ENCODE results near the gene SLC2A2.

DNA sequence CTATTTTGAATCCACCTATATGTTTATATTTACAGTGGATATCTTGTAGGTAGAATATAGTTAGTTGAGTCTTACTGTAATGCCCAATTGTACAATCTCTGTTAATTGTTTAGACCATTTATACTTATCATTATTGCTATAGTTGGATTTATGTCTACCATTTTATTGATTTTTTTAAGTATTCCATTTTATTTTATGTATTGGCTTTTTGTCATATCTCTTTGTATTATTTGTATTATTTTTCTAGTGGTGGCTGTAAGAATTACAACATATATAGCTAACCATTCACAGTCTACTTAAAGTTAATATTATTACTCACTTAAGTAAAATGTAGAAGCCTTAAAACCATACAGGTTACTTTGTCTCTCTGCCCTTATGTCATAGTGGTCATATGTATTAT, 46.1 kb downstream of the SLC2A2 start:
- TF ChIP-seq, protein P1, sequence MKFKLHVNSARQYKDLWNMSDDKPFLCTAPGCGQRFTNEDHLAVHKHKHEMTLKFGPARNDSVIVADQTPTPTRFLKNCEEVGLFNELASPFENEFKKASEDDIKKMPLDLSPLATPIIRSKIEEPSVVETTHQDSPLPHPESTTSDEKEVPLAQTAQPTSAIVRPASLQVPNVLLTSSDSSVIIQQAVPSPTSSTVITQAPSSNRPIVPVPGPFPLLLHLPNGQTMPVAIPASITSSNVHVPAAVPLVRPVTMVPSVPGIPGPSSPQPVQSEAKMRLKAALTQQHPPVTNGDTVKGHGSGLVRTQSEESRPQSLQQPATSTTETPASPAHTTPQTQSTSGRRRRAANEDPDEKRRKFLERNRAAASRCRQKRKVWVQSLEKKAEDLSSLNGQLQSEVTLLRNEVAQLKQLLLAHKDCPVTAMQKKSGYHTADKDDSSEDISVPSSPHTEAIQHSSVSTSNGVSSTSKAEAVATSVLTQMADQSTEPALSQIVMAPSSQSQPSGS (CRISPR knock-in tag; IDR thresholded peaks at IDR 0.05; ENCODE audit: borderline replicate concordance, low read depth): no peak
- TF ChIP-seq, protein P2, sequence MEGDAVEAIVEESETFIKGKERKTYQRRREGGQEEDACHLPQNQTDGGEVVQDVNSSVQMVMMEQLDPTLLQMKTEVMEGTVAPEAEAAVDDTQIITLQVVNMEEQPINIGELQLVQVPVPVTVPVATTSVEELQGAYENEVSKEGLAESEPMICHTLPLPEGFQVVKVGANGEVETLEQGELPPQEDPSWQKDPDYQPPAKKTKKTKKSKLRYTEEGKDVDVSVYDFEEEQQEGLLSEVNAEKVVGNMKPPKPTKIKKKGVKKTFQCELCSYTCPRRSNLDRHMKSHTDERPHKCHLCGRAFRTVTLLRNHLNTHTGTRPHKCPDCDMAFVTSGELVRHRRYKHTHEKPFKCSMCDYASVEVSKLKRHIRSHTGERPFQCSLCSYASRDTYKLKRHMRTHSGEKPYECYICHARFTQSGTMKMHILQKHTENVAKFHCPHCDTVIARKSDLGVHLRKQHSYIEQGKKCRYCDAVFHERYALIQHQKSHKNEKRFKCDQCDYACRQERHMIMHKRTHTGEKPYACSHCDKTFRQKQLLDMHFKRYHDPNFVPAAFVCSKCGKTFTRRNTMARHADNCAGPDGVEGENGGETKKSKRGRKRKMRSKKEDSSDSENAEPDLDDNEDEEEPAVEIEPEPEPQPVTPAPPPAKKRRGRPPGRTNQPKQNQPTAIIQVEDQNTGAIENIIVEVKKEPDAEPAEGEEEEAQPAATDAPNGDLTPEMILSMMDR (IDR thresholded peaks at IDR 0.05): no peak
- TF ChIP-seq, protein P3, sequence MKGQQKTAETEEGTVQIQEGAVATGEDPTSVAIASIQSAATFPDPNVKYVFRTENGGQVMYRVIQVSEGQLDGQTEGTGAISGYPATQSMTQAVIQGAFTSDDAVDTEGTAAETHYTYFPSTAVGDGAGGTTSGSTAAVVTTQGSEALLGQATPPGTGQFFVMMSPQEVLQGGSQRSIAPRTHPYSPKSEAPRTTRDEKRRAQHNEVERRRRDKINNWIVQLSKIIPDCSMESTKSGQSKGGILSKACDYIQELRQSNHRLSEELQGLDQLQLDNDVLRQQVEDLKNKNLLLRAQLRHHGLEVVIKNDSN (CRISPR knock-in tag; IDR thresholded peaks at IDR 0.05): no peak
- TF ChIP-seq SMAD3 (CRISPR knock-in tag; IDR thresholded peaks at IDR 0.05; ENCODE audit: borderline replicate concordance) (no peak), TEAD4 (CRISPR knock-in tag; IDR thresholded peaks at IDR 0.05) (no peak), NFE2L1 (CRISPR knock-in tag; IDR thresholded peaks at IDR 0.05) (no peak), NR1H2 (CRISPR knock-in tag; IDR thresholded peaks at IDR 0.05) (no peak), FOXJ3 (CRISPR knock-in tag; IDR thresholded peaks at IDR 0.05; ENCODE audit: borderline replicate concordance) (no peak)
- TF ChIP-seq, protein P4, sequence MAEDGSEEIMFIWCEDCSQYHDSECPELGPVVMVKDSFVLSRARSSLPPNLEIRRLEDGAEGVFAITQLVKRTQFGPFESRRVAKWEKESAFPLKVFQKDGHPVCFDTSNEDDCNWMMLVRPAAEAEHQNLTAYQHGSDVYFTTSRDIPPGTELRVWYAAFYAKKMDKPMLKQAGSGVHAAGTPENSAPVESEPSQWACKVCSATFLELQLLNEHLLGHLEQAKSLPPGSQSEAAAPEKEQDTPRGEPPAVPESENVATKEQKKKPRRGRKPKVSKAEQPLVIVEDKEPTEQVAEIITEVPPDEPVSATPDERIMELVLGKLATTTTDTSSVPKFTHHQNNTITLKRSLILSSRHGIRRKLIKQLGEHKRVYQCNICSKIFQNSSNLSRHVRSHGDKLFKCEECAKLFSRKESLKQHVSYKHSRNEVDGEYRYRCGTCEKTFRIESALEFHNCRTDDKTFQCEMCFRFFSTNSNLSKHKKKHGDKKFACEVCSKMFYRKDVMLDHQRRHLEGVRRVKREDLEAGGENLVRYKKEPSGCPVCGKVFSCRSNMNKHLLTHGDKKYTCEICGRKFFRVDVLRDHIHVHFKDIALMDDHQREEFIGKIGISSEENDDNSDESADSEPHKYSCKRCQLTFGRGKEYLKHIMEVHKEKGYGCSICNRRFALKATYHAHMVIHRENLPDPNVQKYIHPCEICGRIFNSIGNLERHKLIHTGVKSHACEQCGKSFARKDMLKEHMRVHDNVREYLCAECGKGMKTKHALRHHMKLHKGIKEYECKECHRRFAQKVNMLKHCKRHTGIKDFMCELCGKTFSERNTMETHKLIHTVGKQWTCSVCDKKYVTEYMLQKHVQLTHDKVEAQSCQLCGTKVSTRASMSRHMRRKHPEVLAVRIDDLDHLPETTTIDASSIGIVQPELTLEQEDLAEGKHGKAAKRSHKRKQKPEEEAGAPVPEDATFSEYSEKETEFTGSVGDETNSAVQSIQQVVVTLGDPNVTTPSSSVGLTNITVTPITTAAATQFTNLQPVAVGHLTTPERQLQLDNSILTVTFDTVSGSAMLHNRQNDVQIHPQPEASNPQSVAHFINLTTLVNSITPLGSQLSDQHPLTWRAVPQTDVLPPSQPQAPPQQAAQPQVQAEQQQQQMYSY (CRISPR knock-in tag; IDR thresholded peaks at IDR 0.05): no peak
- TF ChIP-seq, protein P5, sequence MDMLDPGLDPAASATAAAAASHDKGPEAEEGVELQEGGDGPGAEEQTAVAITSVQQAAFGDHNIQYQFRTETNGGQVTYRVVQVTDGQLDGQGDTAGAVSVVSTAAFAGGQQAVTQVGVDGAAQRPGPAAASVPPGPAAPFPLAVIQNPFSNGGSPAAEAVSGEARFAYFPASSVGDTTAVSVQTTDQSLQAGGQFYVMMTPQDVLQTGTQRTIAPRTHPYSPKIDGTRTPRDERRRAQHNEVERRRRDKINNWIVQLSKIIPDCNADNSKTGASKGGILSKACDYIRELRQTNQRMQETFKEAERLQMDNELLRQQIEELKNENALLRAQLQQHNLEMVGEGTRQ (CRISPR knock-in tag; IDR thresholded peaks at IDR 0.05): no peak
